Tibial artery (tissue), 4 donors: Measurements from ENCODE around the gene CPEB2.

ENCODE experiments used
- DNase-seq, 2 donors: peaks; one replicate each; pipeline ENCODE4 v3.0.0-alpha.2; 2019
- H3K27ac ChIP-seq, 2 donors: fragments of 200-600 bp; sonication (generic) in 1 of 2; 1 replicate in 1 of 2; 2 replicates in 1 of 2; pipeline ENCODE4 v1.5.1; 2018 to 2019; ENCODE audit warnings: mild to moderate bottlenecking in 1 of 2
- H3K27me3 ChIP-seq, 2 donors: fragments of 200-600 bp; sonication (generic) in 1 of 2; one replicate each; pipeline versions ENCODE4 v1.5.1 to v1.6.0; 2016 to 2019
- H3K36me3 ChIP-seq, 3 donors: fragments of 200-600 bp; sonication (generic) in 2 of 3; one replicate each; pipeline ENCODE4 v1.5.1; 2016 to 2019; ENCODE audit warnings: mild to moderate bottlenecking in 2 of 3
- H3K4me1 ChIP-seq, 4 donors: fragments of 200-600 bp; sonication (generic) in 2 of 4; 1 replicate in 3 of 4; 2 replicates in 1 of 4; pipeline ENCODE4 v1.5.1; 2016 to 2019
- H3K4me3 ChIP-seq, 2 donors: fragments of 200-600 bp; sonication (generic) in 1 of 2; 1 replicate in 1 of 2; 2 replicates in 1 of 2; pipeline ENCODE4 v1.5.1; 2018 to 2019; ENCODE audit warnings: mild to moderate bottlenecking in 2 of 2
- H3K9me3 ChIP-seq, 3 donors: fragments of 200-600 bp; sonication (generic) in 1 of 3; one replicate each; pipeline ENCODE4 v1.5.1; 2016 to 2019
- intact Hi-C: fragments of 100-400 bp; cut with DNase I; formaldehyde crosslinking; loops from one replicate; pipeline ENCODE4 v1.15.0; 2023; ENCODE audit warnings: low total_unique reads
- TF ChIP-seq, protein P1 (sequence below), 2 experiments: fragments of 200-600 bp in 1 of 2; fragments of 450-650 bp in 1 of 2; IDR thresholded peaks; one replicate each; pipeline ENCODE4 v1.5.1; 2017 to 2019; ENCODE audit warnings: antibody characterized with exemption in 2 of 2, mild to moderate bottlenecking in 1 of 2, moderate library complexity in 1 of 2

CPEB2 gene

DNA sequence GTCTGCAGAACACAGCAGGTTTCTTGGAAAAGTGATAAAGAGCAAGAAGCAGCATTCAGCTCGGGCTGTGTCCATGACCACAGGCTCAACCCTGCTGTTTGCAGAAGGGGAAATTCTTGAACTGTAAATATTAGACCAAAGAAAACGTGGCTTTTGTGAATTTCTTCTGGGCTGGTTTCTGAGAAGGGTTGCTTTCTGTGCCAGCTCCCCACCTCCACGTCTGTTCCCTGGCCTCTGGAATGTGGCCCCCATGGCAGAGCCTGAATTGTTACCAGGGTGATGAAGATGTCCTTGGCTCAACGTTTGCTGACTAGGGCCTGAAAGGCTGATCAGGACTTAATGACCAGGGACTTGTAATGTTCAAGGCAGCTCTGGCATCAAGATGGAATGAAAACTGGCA, 116.0 kb downstream of the CPEB2 start:
- H3K27ac ChIP-seq: no peak overlapping the region
- H3K4me1 ChIP-seq: no peaks in the 10 kb centered on the region
- H3K9me3 ChIP-seq: no peaks in the 10 kb centered on the region
- DNase-seq: no peak
- H3K36me3 ChIP-seq: no peaks in the 10 kb centered on the region
- TF ChIP-seq, protein P1, sequence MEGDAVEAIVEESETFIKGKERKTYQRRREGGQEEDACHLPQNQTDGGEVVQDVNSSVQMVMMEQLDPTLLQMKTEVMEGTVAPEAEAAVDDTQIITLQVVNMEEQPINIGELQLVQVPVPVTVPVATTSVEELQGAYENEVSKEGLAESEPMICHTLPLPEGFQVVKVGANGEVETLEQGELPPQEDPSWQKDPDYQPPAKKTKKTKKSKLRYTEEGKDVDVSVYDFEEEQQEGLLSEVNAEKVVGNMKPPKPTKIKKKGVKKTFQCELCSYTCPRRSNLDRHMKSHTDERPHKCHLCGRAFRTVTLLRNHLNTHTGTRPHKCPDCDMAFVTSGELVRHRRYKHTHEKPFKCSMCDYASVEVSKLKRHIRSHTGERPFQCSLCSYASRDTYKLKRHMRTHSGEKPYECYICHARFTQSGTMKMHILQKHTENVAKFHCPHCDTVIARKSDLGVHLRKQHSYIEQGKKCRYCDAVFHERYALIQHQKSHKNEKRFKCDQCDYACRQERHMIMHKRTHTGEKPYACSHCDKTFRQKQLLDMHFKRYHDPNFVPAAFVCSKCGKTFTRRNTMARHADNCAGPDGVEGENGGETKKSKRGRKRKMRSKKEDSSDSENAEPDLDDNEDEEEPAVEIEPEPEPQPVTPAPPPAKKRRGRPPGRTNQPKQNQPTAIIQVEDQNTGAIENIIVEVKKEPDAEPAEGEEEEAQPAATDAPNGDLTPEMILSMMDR (IDR thresholded peaks at IDR 0.05): no peak
- intact Hi-C loops: no loop called here
- no peak overlapping the region for H3K4me3 ChIP-seq
- H3K27me3 ChIP-seq: no peaks in the 10 kb centered on the region
